GM10266 (cell line): ENCODE results near the gene EFNA5.

Experiments used
- DNase-seq: peaks from one replicate; pipeline ENCODE4 v3.0.0; 2012; ENCODE audit errors: extremely low spot score
- CTCF ChIP-seq: IDR thresholded peaks from 2 replicates; pipeline ENCODE4 v1.5.1; 2012; ENCODE audit warnings: mild to moderate bottlenecking, low read depth; ENCODE audit not compliant: control insufficient read depth, insufficient read depth; ENCODE audit errors: missing control alignments

Gene EFNA5

DNA sequence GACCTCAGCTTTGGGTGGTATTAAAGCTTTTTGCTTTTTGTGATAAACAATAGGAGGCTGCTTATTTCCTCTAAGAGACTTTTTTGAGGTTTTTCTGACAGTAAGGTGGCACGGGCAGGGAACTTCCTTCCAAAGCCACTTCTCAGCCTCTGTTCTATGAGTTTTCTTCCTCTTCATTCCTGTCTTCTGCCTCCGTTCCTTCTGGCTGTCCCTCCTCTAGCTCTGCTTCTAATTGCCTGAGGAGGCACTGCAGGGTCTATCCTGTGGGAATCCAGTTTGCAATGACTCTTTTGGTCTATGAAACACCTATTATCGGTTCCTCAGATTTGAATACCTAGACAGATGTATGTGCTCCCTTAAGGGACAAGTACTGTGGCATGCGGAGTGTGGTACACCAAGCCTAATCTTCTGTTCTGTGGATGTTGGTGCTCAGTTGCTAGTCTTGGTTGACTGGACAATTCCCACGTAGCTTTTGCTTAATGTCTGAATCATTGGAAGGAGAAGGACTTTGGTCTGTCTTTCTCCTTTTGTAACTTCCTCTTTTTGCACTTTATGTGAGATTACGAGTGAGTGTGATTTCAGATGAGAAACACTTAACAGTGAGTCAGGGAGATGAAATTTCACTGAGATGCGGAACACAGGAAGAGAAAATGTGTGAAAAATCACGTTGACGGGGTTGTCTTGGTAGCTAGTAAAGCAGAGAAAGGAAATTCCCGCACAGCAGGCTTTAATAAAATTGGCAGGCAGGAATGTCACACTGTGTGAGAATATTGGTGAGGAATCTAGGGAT lies 305.2 kb downstream of the EFNA5 start:
- TF ChIP-seq CTCF: no peak
- no peak for DNase-seq

- DNase-seq: no peak
- TF ChIP-seq CTCF: no peak
These were observed 306.1 kb downstream of the EFNA5 start for GRCh38 chr5:107364443-107365319.

GRCh38 chr5:107363768-107364167 lies 307.0 kb downstream of the EFNA5 start:
- no peak for DNase-seq
- no peak for TF ChIP-seq CTCF

- no peak for DNase-seq
- TF ChIP-seq CTCF: no peak
These were observed 308.8 kb downstream of the EFNA5 start for GRCh38 chr5:107361945-107362344.

GRCh38 chr5:107359916-107360234 lies 310.9 kb downstream of the EFNA5 start:
- no peak for DNase-seq
- peak; percentile 30 for TF ChIP-seq CTCF

DNA sequence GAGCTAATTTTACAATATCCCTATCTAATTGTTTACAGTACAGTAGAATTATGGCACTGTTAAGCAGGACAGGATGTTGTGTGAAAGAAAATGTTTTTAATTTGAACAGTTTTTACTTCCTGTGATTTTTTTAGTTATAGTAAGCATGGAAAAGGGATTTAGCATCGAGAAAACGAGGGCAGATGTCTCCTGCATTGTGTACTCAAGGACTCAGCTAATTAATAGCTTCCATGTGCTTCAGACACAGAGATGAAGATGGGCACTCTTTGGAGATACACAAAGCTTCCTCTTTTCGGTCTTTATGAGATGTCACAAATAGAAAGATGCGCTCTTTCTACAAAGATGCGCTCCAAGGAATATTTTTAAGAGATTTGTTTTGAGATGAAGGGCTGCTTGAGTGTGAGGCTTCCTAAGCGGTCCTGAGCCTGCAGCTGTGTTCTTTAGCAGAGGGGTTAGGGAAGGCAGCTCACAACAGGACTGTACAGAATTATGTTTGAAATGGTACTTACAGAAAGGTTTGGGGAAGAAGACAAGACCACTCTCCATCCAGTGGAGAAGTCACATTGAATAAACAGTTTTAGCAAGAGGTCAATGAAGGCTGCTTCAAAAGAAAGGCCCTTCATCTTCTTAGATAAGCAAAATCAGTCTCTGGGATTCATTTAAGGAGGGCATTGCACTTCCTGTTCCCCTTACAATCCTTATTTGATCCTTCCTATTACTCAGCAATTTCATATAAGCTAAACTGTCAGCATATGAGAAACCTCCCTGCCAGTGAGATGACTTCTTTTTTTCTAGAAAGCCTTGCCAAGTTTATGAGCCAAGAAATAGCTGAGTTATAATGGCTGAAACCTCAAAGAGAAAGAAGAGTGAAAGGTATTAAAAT lies 311.5 kb downstream of the EFNA5 start:
- DNase-seq: no peak

More for the DNA sequence above, 311.5 kb downstream of the EFNA5 start:
- no peak for TF ChIP-seq CTCF
